ENCODE results near the gene TMTC1. TPM values are rescaled to one million over a fixed set of nuclear protein-coding genes. Genes with fewer than 3 reads are reported as not detected.

Gene TMTC1
- total RNA-seq, 1 experiment from 2014 or later, result 109 TPM

GRCh38 chr12:29460082-29460481 is 323.7 kb downstream of the TMTC1 start:
- Mint-ChIP-seq H3K4me1 (ENCODE audit: insufficient read depth, unreplicated experiment) (no peaks in the 10 kb centered on the region), H3K4me3 (ENCODE audit: unreplicated experiment) (no peak overlapping the region), H3K27ac (ENCODE audit: low read depth, unreplicated experiment) (no peak overlapping the region), H3K27me3 (ENCODE audit: insufficient read depth, unreplicated experiment) (no peaks in the 10 kb centered on the region), H3K36me3 (ENCODE audit: insufficient read depth, unreplicated experiment) (peaks cover 64% of the 10 kb centered on the region), H3K9me3 (ENCODE audit: unreplicated experiment) (no peaks in the 10 kb centered on the region)
- TF ChIP-seq, protein P1, sequence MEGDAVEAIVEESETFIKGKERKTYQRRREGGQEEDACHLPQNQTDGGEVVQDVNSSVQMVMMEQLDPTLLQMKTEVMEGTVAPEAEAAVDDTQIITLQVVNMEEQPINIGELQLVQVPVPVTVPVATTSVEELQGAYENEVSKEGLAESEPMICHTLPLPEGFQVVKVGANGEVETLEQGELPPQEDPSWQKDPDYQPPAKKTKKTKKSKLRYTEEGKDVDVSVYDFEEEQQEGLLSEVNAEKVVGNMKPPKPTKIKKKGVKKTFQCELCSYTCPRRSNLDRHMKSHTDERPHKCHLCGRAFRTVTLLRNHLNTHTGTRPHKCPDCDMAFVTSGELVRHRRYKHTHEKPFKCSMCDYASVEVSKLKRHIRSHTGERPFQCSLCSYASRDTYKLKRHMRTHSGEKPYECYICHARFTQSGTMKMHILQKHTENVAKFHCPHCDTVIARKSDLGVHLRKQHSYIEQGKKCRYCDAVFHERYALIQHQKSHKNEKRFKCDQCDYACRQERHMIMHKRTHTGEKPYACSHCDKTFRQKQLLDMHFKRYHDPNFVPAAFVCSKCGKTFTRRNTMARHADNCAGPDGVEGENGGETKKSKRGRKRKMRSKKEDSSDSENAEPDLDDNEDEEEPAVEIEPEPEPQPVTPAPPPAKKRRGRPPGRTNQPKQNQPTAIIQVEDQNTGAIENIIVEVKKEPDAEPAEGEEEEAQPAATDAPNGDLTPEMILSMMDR (IDR thresholded peaks at IDR 0.05; ENCODE audit: unreplicated experiment), result no peak
- ChIA-PET CTCF (interaction anchor here (0.6 kb wide), 1 partner anchor 1253 kb away, joined by 5 read pairs; no protein-coding TSS in a partner anchor), POLR2A (no interaction called here)
- no TSS peak for BruUV-seq (replicated peaks)
- no peak for DNase-seq (ENCODE audit: unreplicated experiment)
- intact Hi-C loops (cut with micrococcal nuclease), result no loop called here

- CTCF ChIA-PET, result no interaction called here
- POLR2A ChIA-PET, result no interaction called here
- TF ChIP-seq, protein P1 (IDR thresholded peaks at IDR 0.05; ENCODE audit: unreplicated experiment), result no peak
- Mint-ChIP-seq H3K9me3 (ENCODE audit: unreplicated experiment) (no peaks in the 10 kb centered on the region), H3K4me1 (ENCODE audit: insufficient read depth, unreplicated experiment) (no peaks in the 10 kb centered on the region), H3K27me3 (ENCODE audit: insufficient read depth, unreplicated experiment) (no peaks in the 10 kb centered on the region), H3K4me3 (ENCODE audit: unreplicated experiment) (no peak overlapping the region), H3K27ac (ENCODE audit: low read depth, unreplicated experiment) (no peak overlapping the region), H3K36me3 (ENCODE audit: insufficient read depth, unreplicated experiment) (peaks cover 61% of the 10 kb centered on the region)
- no peak for DNase-seq (ENCODE audit: unreplicated experiment)
- intact Hi-C loops (cut with micrococcal nuclease), result no loop called here
- BruUV-seq (replicated peaks), result no TSS peak
Observed at GRCh38 chr12:29455087-29455486, 328.7 kb downstream of the TMTC1 start.

DNA sequence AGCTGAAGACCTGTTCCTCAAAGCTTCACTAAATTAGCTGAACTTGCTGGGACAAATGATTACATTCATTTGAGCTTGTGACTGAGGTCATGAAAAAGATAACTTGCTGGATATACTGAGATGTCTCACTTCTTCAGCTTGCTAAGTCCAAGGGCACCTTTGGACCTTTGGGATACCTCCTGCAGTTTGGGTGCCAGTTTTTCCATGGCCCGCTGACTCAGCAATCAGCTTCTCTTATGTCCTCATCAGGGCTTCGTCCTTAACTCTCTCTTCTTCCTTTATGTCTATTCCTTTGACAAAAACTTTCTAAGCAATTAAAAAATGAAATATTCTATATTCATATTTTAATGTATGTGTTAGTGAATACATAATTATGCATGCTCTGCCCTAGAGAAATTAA is 331.9 kb downstream of the TMTC1 start:
- POLR2A ChIA-PET, result no interaction called here
- DNase-seq (ENCODE audit: unreplicated experiment), result no peak
- TF ChIP-seq, protein P1 (IDR thresholded peaks at IDR 0.05; ENCODE audit: unreplicated experiment), result no peak
- Mint-ChIP-seq H3K9me3 (ENCODE audit: unreplicated experiment) (no peaks in the 10 kb centered on the region), H3K27ac (ENCODE audit: low read depth, unreplicated experiment) (no peak overlapping the region), H3K27me3 (ENCODE audit: insufficient read depth, unreplicated experiment) (no peaks in the 10 kb centered on the region), H3K36me3 (ENCODE audit: insufficient read depth, unreplicated experiment) (peaks cover 66% of the 10 kb centered on the region), H3K4me1 (ENCODE audit: insufficient read depth, unreplicated experiment) (no peaks in the 10 kb centered on the region), H3K4me3 (ENCODE audit: unreplicated experiment) (no peak overlapping the region)
- CTCF ChIA-PET, result no interaction called here
- BruUV-seq (replicated peaks), result no TSS peak
- intact Hi-C loops (cut with micrococcal nuclease), result no loop called here

Measured in MCF 10A (cell line).